Stimulated activated CD4-positive, alpha-beta T cell treated with anti-CD3 and anti-CD28 coated beads, Interleukin-1b, Interleukin-23, amount 100 ng/mL, for 1 hour (primary cell): ENCODE measurements around the gene CPS1.

ENCODE experiments used
- DNase-seq, 2 donors: peaks; one replicate each; pipeline ENCODE4 v3.0.0-alpha.2; 2020; ENCODE audit warnings: low read depth in 2 of 2

Gene CPS1

GRCh38 chr2:210606001-210606400, 49.6 kb downstream of the CPS1 start:
- no peak for DNase-seq

GRCh38 chr2:210611466-210611865, 55.1 kb downstream of the CPS1 start:
- no peak for DNase-seq

DNA sequence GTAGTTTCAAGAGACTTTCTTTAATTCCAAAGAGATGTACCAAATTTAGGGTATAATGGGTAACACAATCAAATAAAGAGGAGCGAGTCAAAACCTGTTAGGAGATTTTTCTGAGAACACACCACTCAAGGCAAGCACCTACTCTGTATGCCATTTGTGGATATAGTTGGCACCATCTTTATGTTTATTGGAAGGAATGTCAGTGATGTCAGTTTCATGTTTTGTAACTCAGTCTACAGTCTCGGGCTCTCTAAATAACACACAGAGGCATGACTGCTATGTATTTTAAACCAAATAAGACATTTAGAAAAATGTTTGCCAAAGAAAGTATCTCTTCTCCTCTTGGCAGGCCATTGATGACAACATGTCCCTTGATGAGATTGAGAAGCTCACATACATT, 59.7 kb downstream of the CPS1 start:
- DNase-seq = no peak

- no peak for DNase-seq
Measured at GRCh38 chr2:210617318-210617717, 60.9 kb downstream of the CPS1 start.

GRCh38 chr2:210617732-210618330, 61.4 kb downstream of the CPS1 start:
- DNase-seq = no peak

GRCh38 chr2:210620456-210620855, 64.1 kb downstream of the CPS1 start:
- no peak for DNase-seq

- no peak for DNase-seq
Measured at GRCh38 chr2:210623506-210623905, 67.1 kb downstream of the CPS1 start.

GRCh38 chr2:210626849-210627248, 70.5 kb downstream of the CPS1 start:
- no peak for DNase-seq

DNA sequence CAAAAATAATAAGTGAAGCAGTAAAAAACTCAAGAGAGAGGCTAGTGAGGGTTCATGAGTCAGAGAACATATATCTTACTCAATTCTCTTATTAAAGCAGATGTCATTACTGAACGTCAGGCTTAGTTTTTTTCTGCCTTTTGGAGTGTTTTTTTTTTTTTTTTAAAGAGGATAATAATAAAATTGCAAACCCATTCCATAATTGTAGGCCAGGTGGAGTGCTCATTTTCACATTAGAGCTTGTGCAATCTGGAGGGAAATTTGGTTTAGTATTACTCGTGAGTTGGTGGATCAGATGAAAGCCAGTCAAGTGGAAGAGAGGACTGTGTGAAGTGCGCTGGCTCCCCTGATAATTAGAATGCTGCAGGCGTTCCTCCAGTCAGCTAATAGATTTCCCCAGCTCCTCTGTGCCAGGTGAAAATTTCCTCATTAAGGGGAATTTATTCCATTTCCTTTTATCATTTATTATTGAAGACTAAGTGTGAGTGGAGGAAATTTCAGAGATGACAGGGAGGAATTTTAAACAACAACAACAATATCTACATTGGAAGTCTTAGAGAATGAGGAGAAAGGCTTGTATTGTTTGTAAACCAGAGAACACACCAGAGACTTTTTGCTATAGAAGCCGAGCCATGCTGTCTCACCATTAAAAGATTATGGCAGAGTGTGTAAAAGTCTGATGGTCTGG, 74.6 kb downstream of the CPS1 start:
- no peak for DNase-seq

DNA sequence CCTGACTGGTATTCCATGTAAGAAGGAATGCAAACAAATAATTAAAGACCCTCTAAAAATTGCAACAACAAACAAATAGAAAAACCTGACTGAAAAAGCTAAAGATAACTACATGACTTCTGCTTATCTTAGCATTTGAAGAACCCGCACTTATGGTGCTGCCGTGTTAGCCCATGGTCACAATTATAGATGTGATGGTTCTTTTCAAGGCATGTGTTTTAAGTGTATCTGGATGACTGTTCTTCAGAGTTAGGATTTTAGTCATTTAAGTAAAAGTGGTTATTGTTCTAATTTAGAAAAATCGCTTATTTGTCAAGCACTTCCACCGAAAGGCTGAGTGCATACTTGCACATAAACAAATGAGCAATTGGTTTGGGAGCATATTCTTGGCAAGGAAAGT, 77.3 kb downstream of the CPS1 start:
- DNase-seq = no peak

- DNase-seq = no peak
Measured at GRCh38 chr2:210635257-210635656, 78.9 kb downstream of the CPS1 start.

GRCh38 chr2:210642333-210642732, 85.9 kb downstream of the CPS1 start:
- no peak for DNase-seq

- DNase-seq = no peak
Measured at GRCh38 chr2:210647151-210647550, 90.8 kb downstream of the CPS1 start.

DNA sequence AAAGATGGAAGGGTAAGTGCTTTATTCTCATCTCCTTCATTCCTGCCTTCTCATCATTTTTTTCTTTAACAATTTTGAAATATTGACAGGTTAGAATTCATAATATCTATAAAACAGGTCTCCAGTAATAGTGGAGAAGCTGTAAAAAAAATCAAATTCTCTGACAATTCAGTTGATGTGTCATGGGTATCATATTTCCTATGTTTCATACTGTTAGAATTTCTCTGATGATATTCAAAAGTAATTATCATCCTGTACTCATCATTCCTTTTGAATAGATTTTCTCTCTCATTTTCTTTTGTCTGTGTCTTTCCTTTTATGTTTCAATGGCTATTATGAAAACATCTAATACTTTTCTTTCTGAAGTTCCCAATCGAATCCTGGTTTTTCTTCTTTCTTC, 97.7 kb downstream of the CPS1 start:
- DNase-seq = no peak

- no peak for DNase-seq
Measured at GRCh38 chr2:210655229-210655975, 99.0 kb downstream of the CPS1 start.

GRCh38 chr2:210657874-210658273, 101.5 kb downstream of the CPS1 start:
- DNase-seq = no peak

GRCh38 chr2:210660751-210661150, 104.4 kb downstream of the CPS1 start:
- no peak for DNase-seq

- no peak for DNase-seq
Measured at GRCh38 chr2:210662560-210662959, 106.2 kb downstream of the CPS1 start.

GRCh38 chr2:210663631-210664089, 107.3 kb downstream of the CPS1 start:
- no peak for DNase-seq

DNA sequence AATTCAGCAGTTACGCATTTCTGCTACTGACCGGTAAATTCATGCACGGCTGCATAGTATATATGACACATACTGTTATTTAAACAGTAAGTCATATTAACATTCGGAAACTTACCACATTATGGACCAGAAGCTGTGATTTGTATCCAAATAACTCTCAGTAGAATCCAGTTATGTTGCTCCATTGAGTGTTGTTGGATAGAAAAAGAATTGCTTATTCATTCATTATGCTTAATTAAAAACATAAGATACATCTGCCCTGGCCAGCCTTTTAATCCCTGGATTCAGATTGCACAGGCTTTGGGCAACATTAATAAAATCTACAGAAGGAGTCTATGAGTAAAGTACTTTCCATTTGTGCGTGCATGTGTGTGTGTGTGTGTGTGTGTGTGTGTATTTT, 111.3 kb downstream of the CPS1 start:
- DNase-seq = no peak

- DNase-seq = no peak
Measured at GRCh38 chr2:210671065-210671464, 114.7 kb downstream of the CPS1 start.

DNA sequence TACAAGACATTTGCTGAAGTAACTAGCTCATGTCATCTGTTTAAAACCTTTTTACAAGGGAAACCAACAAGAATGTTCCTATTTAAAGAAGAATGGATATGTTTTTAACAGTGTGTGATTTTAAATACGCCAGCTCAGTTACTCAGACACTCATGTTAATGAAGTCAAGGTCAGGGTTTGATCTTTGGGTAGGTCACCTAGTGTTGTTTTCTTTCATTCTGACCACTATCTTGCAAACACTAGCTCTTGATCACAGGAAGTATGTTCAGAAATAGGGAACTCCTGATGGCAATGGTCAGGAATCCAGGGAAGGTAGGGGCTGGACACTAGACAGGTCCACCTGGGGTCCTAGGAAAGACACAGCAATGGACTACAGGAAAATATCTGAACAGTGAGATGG, 116.7 kb downstream of the CPS1 start:
- DNase-seq = no peak

DNA sequence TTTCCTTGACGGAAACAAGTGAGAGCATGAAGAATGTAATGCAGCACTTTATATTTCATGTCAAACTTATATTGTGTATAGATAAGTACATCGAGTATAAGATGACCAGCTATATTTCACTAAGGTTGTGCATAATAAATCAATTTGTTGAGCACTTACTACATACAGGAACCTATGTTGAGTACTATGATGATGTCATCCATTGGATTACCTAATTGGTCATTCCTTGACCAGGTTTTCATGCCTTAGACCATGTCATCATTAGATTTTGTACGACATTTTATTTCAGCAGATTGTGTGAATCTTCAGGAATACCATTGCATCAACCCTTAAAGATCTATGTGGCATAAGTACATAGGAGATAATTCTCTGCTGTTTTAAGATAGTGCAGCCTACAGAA, 119.7 kb downstream of the CPS1 start:
- no peak for DNase-seq
